HG03460 (cell line): ENCODE measurements around the gene VMO1.

Source experiments
- ATAC-seq: cut with Tn5 transposase; IDR thresholded peaks from one replicate; pipeline ENCODE4 v1.9.1; 2021; ENCODE audit not compliant: unreplicated experiment

Gene VMO1

GRCh38 chr17:4764595-4764994 is 21.6 kb downstream of the VMO1 start:
- ATAC-seq: no peak

GRCh38 chr17:4759776-4760236 is 26.4 kb downstream of the VMO1 start:
- ATAC-seq: no peak

- ATAC-seq: no peak
These were observed 32.8 kb downstream of the VMO1 start for GRCh38 chr17:4753392-4753791.

- no peak for ATAC-seq
These were observed 34.2 kb downstream of the VMO1 start for GRCh38 chr17:4751932-4752331.

- ATAC-seq: no peak
These were observed 35.6 kb downstream of the VMO1 start for GRCh38 chr17:4750606-4751005.

- no peak for ATAC-seq
These were observed 37.5 kb downstream of the VMO1 start for GRCh38 chr17:4748686-4749085.

- no peak for ATAC-seq
These were observed 38.3 kb downstream of the VMO1 start for GRCh38 chr17:4747847-4748246.

GRCh38 chr17:4744999-4745969 is 40.9 kb downstream of the VMO1 start:
- ATAC-seq: no peak

- no peak for ATAC-seq
These were observed 42.3 kb downstream of the VMO1 start for GRCh38 chr17:4743898-4744297.

- ATAC-seq: no peak
These were observed 42.9 kb downstream of the VMO1 start for GRCh38 chr17:4743216-4743615.

GRCh38 chr17:4742629-4743028 is 43.5 kb downstream of the VMO1 start:
- ATAC-seq: no peak

- ATAC-seq: no peak
These were observed 44.0 kb downstream of the VMO1 start for GRCh38 chr17:4742133-4742532.

GRCh38 chr17:4741544-4741943 is 44.6 kb downstream of the VMO1 start:
- no peak for ATAC-seq

- ATAC-seq: no peak
These were observed 45.6 kb downstream of the VMO1 start for GRCh38 chr17:4740584-4740983.

GRCh38 chr17:4740025-4740351 is 46.2 kb downstream of the VMO1 start:
- no peak for ATAC-seq

GRCh38 chr17:4739122-4740024 is 46.8 kb downstream of the VMO1 start, which contains the start of the genes CXCL16 and ZMYND15:
CXCL16 (minus strand) TSS chr17:4739928; CDS start chr17:4739339, 589 bp downstream.
ZMYND15 (plus strand) TSS chr17:4739833; CDS start chr17:4740549, 716 bp downstream.
- no peak for ATAC-seq

- ATAC-seq: no peak
These were observed 47.7 kb downstream of the VMO1 start for GRCh38 chr17:4738136-4739121.

GRCh38 chr17:4735876-4736651 is 50.1 kb downstream of the VMO1 start:
- no peak for ATAC-seq
